K562 (cell line): ENCODE data around the gene GALNS. TPM values are rescaled to one million over a fixed set of nuclear protein-coding genes. Genes with fewer than 3 reads are reported as not detected.

Source experiments
- ATF4 ChIP-seq: fragments of 450-650 bp; formaldehyde crosslinking; IDR thresholded peaks from 2 replicates; pipeline ENCODE4 v1.4.0; 2022; ENCODE audit warnings: mild to moderate bottlenecking, moderate library complexity
- CHD2 ChIP-seq: IDR thresholded peaks from 2 replicates; pipeline ENCODE4 v1.6.1; 2011; ENCODE audit warnings: low read depth, low read length
- EP400 ChIP-seq: fragments of 450-650 bp; IDR thresholded peaks from 2 replicates; pipeline ENCODE4 v1.6.1; 2017; ENCODE audit warnings: antibody characterized with exemption, mild to moderate bottlenecking, moderate library complexity
- ETV6 ChIP-seq, 3 experiments: fragments of 150-350 bp in 1 of 3; sonication (generic) in 1 of 3; formaldehyde crosslinking in 1 of 3; IDR thresholded peaks; 2 replicates each; pipeline versions ENCODE4 v1.6.1 to v1.8.0; 2014 to 2022; ENCODE audit warnings: borderline replicate concordance in 2 of 3, low read depth in 2 of 3, antibody characterized with exemption in 1 of 3, low read length in 1 of 3, mild to moderate bottlenecking in 1 of 3, missing genetic modification reagents in 1 of 3
- JUNB ChIP-seq: fragments of 450-650 bp; formaldehyde crosslinking; conservative IDR thresholded peaks from 2 replicates; pipeline ENCODE4 v1.4.0; 2020; ENCODE audit warnings: mild to moderate bottlenecking
- KDM1A ChIP-seq, 2 experiments: fragments of 450-650 bp; IDR thresholded peaks; 2 replicates each; pipeline ENCODE4 v1.6.1; 2016; ENCODE audit warnings: mild to moderate bottlenecking in 2 of 2
- LCOR ChIP-seq: sonication (generic); formaldehyde crosslinking; IDR thresholded peaks from 2 replicates; pipeline ENCODE4 v1.8.0; 2022; ENCODE audit warnings: mild to moderate bottlenecking, missing genetic modification reagents
- MCM7 ChIP-seq, 2 experiments: fragments of 450-650 bp; IDR thresholded peaks; 2 replicates each; pipeline ENCODE4 v1.6.1; 2016 to 2018
- MTA1 ChIP-seq: fragments of 450-650 bp; IDR thresholded peaks from 2 replicates; pipeline ENCODE4 v1.6.1; 2017; ENCODE audit warnings: borderline replicate concordance
- NR1H2 ChIP-seq: sonication (generic); formaldehyde crosslinking; IDR thresholded peaks from 2 replicates; pipeline ENCODE4 v1.4.0; 2020; ENCODE audit warnings: mild to moderate bottlenecking, missing genetic modification reagents
- NRF1 ChIP-seq, 2 experiments: fragments of 450-650 bp; IDR thresholded peaks in 1 of 2; conservative IDR thresholded peaks in 1 of 2; 2 replicates each; pipeline ENCODE4 v1.6.1; 2014; ENCODE audit warnings: mild to moderate bottlenecking in 2 of 2
- PCBP1 ChIP-seq: fragments of 200-400 bp; formaldehyde crosslinking; IDR thresholded peaks from 2 replicates; pipeline ENCODE4 v1.6.1; 2018; ENCODE audit warnings: mild to moderate bottlenecking, low read depth, low read length; ENCODE audit not compliant: poor library complexity, severe bottlenecking
- PRDM10 ChIP-seq: fragments of 450-650 bp; IDR thresholded peaks from 2 replicates; pipeline ENCODE4 v1.6.1; 2018; ENCODE audit not compliant: partially characterized antibody
- TAF15 ChIP-seq: fragments of 200-400 bp; formaldehyde crosslinking; IDR thresholded peaks from 2 replicates; pipeline ENCODE4 v1.6.1; 2017; ENCODE audit warnings: mild to moderate bottlenecking, low read depth, low read length, moderate library complexity
- TEAD2 ChIP-seq: fragments of 450-650 bp; IDR thresholded peaks from 2 replicates; pipeline ENCODE4 v1.6.1; 2016; ENCODE audit warnings: missing genetic modification characterization, control low read depth, missing compliant biosample characterization
- ZNF143 ChIP-seq: sonication (generic); formaldehyde crosslinking; IDR thresholded peaks from 2 replicates; pipeline ENCODE4 v1.9.0; 2022; ENCODE audit warnings: mild to moderate bottlenecking, missing genetic modification reagents
- ZNF197 ChIP-seq: fragments of 200-800 bp; sonication (Bioruptor generic); IDR thresholded peaks from 2 replicates; pipeline ENCODE4 v1.6.1; 2016; ENCODE audit warnings: low read depth, missing genetic modification characterization, missing compliant biosample characterization
- ZNF23 ChIP-seq: fragments of 250-450 bp; sonication (Bioruptor Pico); IDR thresholded peaks from 2 replicates; pipeline ENCODE4 v1.4.0; 2020; ENCODE audit warnings: mild to moderate bottlenecking
- ZNF311 ChIP-seq: fragments of 250-450 bp; sonication (Bioruptor Pico); IDR thresholded peaks from 2 replicates; pipeline ENCODE4 v1.4.0; 2020; ENCODE audit warnings: mild to moderate bottlenecking, moderate library complexity
- ZNF431 ChIP-seq: sonication (generic); formaldehyde crosslinking; IDR thresholded peaks from 2 replicates; pipeline ENCODE4 v1.8.0; 2022; ENCODE audit warnings: mild to moderate bottlenecking, missing genetic modification reagents
- polyA plus RNA-seq, 8 experiments: library from polyadenylated mRNA; depleted of rRNA in 4 of 8; stranded (reverse) in 5 of 8; unstranded in 3 of 8; fragments of >200 nt; fragmentation: Nextera tagmentation in 2 of 8; fragmentation: Illumina TruSeq in 1 of 8; extraction: Ambion mirVana in 2 of 8; extraction: Trizol in 1 of 8; gene quantifications; 2 replicates each; pipeline versions ENCODE4 v1.2.1 to v1.2.3, GENCODE V29; 2011 to 2014; ENCODE audit warnings: inconsistent platforms in 1 of 8, missing spikeins in 1 of 8
- total RNA-seq, 7 experiments: library from RNA; depleted of rRNA in 6 of 7; stranded (reverse); fragments of >200 nt in 6 of 7; fragmentation: Illumina TruSeq in 2 of 7; extraction: Trizol in 2 of 7; gene quantifications; 2 replicates each; pipeline versions ENCODE4 v1.2.1 to v1.2.3, GENCODE V29; 2011 to 2021; ENCODE audit warnings: low replicate concordance in 1 of 7

GALNS gene
- total and polyA plus RNA-seq, 9 of the 15 experiments (the other 6 are each of a cell fraction or from before 2014, with no cell fraction given), result 0.38 to 13.2 (median 4.3) TPM

GRCh38 chr16:88785106-88785924, 71.4 kb downstream of the GALNS start, which contains the start of gene PIEZO1 (continued):
- TF ChIP-seq PRDM10 (peak; percentile 45), NRF1 (conservative IDR thresholded peaks at IDR 0.05 in 1 of 2, IDR thresholded peaks at IDR 0.05 in 1 of 2) (peak; percentile 49 to 64; a peak in 3 of 4 replicates), ZNF431 (CRISPR knock-in tag) (peak; percentile 88), NR1H2 (CRISPR knock-in tag) (no peak), TEAD2 (tag) (no peak), PCBP1 (peak; percentile 96), ZNF143 (CRISPR knock-in tag) (peak; percentile 48; the same call in 1 of the 2 replicates), ZNF23 (CRISPR knock-in tag) (no peak), CHD2 (no peak), ZNF197 (CRISPR knock-in tag) (no peak), MTA1 (peak; percentile 88), EP400 (peak; percentile 86; the same call in 1 of the 2 replicates), TAF15 (no peak), ZNF311 (CRISPR knock-in tag) (no peak), ETV6 (IDR thresholded peaks at IDR 0.05; ENCODE audit: borderline replicate concordance in 1 of 2, low read depth in 2 of 2, low read length in 1 of 2) (no peak), ETV6 (CRISPR knock-in tag; IDR thresholded peaks at IDR 0.05; ENCODE audit: borderline replicate concordance) (peak; percentile 97), KDM1A (IDR thresholded peaks at IDR 0.05) (no peak), JUNB (CRISPR knock-in tag) (no peak), MCM7 (IDR thresholded peaks at IDR 0.05) (no peak), LCOR (CRISPR knock-in tag) (peak; percentile 77; the same call in 1 of the 2 replicates), ATF4 (CRISPR knock-in tag) (peak; percentile 56; the same call in 1 of the 2 replicates)
